Spleen (tissue), 7 donors: ENCODE results near the gene ZNF644.
"Not testable (repeated sequence)": the region's sequence is repeated elsewhere in the genome, so short reads cannot be mapped to it uniquely, and the experiment has no call there.

Experiments
- CTCF ChIP-seq, 11 experiments: fragments of 200-600 bp in 7 of 11; fragments of 450-650 bp in 4 of 11; sonication (generic) in 4 of 11; IDR thresholded peaks in 8 of 11; conservative IDR thresholded peaks in 3 of 11; 1 replicate in 7 of 11; 2 replicates in 4 of 11; pipeline versions ENCODE4 v1.4.0 to v1.8.0; 2016 to 2021; ENCODE audit warnings: antibody characterized with exemption in 11 of 11, inconsistent platforms in 4 of 11, mild to moderate bottlenecking in 1 of 11
- POLR2A ChIP-seq, 3 donors: fragments of 450-650 bp; IDR thresholded peaks; one replicate each; pipeline ENCODE4 v1.5.1; 2017; ENCODE audit warnings: antibody characterized with exemption in 3 of 3, mild to moderate bottlenecking in 1 of 3
- POLR2AphosphoS5 ChIP-seq, 3 donors: sonication (generic); formaldehyde crosslinking; IDR thresholded peaks; one replicate each; pipeline ENCODE4 v1.5.1; 2017; ENCODE audit warnings: antibody characterized with exemption in 3 of 3
- donor health status: DM: no; HTN: no; CAD: no; lungs with moderate emphysema.
- donor health status: DM: no; HTN: no; CAD: no.
- donor health status: DM: no; HTN: no; CAD: no.

GRCh38 chr1:90892196-90892595, 129.6 kb downstream of the ZNF644 start:
- TF ChIP-seq POLR2A (IDR thresholded peaks at IDR 0.05); CTCF (IDR thresholded peaks at IDR 0.05 in 8 of 11, conservative IDR thresholded peaks at IDR 0.05 in 3 of 11): not testable (repeated sequence)
- TF ChIP-seq POLR2AphosphoS5 (IDR thresholded peaks at IDR 0.05), result peak in 1 of 3 donors; percentile 35
